Measurements from ENCODE around the gene GGN.
"Not testable (repeated sequence)": the region's sequence is repeated elsewhere in the genome, so short reads cannot be mapped to it uniquely, and the experiment has no call there.

The GGN gene

GRCh38 chr19:38386300-38386970 lies 1.4 kb downstream of the GGN start:
- DNase-seq: no peak

DNA sequence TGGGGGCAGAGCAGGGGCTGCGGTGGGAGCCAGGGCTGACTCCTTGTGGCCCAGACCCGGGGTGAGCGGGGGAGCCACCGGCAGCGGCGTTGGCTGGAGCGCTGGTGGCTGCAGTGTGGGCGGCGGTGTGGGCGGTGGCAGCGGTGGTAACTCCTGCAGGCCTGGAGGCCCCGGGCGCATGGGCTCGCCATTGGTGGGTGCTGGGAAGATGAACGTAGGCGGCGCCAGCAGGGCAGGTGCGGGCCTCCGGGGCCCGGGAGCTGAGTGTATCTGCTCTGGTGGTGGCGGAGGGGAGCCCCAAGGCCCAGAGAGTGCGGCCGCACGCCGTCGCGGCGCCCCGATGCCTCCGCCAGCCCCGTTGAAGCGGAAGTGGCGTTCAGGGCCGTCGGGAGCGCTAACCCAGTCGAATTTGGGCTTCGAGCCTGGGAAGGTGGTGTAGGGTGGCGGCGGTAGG lies 2.0 kb downstream of the GGN start:
- DNase-seq: no peak

DNA sequence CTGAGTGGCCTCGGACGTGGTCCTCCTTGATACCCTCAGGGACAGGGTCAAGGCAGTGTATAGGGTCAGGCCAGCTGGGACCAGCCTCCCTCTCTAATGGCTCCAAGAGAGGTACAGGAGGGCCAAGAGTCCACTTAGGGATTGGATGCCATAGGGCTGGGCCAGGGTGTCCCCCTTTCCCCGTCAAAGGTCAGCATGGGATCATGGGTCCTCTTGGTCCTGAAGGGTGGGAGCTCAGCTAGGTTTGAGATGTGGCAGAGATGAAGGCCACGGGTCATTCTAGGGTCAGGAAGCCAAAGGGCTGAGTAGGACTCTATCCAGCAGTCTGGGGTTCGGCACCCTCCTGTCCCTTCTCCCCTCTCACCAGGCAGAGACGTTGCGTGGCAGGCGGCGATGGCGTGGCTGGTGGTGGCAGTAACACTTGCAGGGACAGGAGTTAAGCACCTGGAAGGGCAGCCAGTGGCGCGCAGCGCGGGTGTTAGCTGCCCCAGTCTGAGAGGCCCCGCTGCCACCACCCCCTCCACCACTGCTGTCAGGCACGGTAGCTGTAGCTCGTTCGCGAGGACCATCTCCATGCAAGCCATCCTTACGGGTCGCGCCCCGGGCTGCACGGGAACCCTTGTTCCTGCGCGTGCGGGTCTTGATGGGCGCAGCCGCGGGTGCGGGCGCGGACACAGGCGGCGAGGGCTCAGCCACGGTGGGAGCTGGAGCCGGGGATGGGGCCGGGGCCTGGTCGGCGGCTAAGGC lies 2.6 kb downstream of the GGN start:
- DNase-seq: no peak

DNA sequence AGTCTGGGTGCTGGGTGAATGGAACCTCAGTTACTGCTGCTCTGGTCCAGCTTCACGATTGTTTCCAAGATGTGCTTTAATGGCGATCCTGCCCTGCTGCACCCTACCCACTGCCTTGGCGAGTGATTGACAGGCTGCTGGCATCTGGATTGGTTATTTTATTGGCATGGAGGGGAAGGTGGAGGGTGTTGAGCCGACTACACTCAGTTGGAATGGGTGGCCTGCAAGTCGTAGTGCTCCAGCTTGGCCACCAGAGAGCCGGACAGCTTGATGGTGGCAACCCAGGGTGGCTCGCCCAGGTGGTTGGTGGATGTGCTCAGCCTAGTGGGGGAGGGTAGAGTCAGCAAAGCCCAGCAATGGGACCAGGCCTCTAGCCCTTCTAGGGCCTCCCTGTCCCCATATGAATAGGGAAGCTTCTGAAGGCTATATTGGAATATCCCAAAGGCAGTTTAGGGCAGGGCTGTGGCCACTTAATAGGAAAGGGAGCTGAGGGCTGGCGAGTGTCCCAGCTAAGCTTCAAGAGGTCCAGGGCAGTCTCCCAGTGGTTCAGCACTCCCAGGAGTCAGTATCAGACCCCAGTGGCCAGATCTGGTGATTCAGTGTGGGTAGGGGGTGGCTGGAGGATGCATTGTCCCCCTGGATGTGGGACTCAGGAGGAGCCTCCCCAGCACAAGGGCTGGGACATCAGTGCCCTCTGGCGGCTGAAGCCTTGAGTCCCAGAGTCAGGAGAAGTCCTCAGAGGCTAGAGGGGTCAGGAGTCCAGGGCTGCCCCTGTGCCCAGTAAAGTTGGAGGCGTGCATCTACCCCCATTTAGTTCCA lies 3.4 kb downstream of the GGN start:
- DNase-seq: no peak

DNA sequence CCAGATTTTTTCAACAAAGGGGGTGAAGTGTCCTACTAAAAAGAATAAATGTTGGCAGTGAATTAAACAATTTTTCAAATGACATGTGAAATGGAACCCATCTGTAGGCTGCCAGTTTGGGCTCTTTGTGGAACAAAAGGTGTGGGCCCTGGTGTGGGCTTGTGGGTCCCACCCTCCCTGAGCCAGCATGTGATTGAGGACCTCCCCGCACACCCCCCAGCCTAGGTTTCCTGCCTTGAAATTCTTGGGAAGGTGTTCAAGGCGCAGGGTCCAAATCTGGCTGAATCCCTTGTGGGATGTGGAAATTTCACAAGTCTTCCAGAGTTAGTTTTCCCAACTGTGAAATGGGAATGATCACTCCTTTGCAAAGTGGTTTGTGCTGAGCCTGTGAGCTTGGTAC lies 4.1 kb downstream of the GGN start:
- no peak for DNase-seq

GRCh38 chr19:38383184-38383583 lies 4.7 kb downstream of the GGN start:
- no peak for DNase-seq

DNA sequence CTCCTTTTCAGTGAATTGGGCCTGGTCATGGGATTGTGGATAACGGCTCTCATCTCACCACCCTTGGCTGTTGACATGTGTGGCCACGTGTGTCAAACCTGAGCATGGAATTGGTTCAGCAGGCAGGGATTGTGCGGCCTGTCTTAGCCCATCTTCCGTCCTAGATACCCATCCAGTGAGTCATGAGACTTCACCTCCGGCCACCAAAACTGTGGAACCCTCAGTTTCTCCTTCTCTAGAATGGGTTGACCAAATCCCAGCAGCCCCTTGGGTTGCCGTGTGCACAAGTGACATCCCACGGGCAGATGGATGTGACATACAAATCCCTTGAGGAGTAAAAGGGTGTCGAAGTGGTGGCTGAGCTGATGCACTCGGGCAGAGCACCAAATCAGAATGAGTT lies 6.7 kb downstream of the GGN start:
- DNase-seq: no peak

GRCh38 chr19:38378866-38379265 lies 9.0 kb downstream of the GGN start:
- DNase-seq: no peak

DNA sequence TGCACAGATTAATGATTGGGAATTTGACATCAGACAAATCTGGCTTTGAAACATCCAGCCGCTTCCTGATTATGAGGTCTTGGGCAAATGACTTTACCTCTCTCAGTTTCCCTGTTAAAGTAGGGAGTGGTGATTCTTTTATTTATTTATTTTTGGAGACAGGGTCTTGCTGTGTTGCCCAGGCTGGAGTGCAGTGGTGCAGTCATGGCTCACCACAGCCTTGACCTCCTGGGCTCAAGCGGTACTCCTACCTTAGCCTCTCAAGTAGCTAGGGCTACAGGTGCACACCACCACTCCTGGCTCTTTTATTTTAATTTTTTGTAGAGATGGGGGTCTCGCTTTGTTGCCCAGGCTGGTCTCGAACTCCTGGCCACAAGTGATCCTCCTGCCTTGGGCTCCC lies 10.8 kb downstream of the GGN start:
- no peak for DNase-seq

- DNase-seq: no peak
These were observed 11.3 kb downstream of the GGN start for GRCh38 chr19:38376576-38376975.

- no peak for DNase-seq
These were observed 12.1 kb downstream of the GGN start for GRCh38 chr19:38375748-38376147.

GRCh38 chr19:38375098-38375493 lies 12.7 kb downstream of the GGN start:
- DNase-seq: no peak

- DNase-seq: peak; percentile 94
These were observed 13.3 kb downstream of the GGN start, which contains the start of gene PSMD8 for GRCh38 chr19:38374332-38375097. PSMD8 (plus strand) TSS chr19:38374571; CDS start chr19:38374602, 31 bp downstream.

DNA sequence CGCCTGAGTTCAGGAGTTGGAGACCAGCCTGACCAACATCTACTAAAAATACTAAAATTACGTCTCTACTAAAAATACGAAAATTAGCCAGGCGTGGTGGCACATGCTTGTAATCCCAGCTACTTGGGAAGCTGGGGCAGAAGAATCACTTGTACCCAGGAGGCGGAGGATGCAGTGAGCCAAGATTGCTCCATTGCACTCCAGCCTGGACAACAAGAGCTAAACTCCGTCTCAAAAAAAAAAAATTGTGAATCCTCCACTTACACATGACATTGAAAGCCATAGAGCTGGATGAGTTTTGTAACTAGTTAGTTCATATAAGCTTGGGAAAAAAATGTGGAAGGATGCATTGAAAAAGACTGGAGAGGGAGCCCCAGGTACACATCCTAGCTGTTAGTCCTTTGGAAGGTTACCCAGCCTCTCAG lies 13.9 kb downstream of the GGN start:
- DNase-seq: no peak

DNA sequence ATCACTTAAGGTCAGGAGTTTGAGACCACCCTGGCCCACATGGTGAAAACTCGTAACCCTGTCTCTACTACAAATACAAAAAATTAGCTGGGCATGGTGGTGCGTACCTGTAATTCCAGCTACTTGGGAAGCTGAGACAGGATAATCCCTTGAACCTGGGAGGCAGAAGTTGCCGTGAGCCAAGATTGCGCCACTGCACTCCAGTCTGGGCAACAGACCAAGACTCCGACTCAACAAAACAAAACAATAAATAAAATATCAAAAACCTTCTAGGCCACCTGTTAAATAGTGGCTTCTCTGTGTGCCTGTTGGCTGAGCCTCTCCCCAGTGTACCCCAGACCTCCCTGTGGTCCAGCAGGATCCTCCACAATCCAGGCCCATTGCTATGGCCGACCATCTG lies 16.8 kb downstream of the GGN start:
- DNase-seq: no peak

DNA sequence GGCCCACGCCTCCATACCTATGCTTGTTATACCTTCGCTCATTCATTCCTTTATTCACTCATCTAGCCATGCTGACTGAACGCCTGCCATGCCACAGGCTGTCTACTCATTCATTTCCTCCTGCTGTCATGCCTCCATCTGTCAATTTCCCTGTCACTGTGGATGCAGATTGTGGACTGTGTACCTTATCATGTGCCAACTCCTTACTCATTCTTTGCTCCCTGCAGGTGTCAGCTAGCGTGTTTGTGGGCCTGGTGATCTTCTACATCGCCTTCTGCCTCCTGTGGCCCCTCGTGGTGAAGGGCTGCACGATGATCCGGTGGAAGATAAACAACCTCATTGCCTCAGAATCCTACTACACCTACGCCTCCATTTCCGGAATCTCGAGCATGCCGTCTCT lies 17.5 kb downstream of the GGN start:
- no peak for DNase-seq

DNA sequence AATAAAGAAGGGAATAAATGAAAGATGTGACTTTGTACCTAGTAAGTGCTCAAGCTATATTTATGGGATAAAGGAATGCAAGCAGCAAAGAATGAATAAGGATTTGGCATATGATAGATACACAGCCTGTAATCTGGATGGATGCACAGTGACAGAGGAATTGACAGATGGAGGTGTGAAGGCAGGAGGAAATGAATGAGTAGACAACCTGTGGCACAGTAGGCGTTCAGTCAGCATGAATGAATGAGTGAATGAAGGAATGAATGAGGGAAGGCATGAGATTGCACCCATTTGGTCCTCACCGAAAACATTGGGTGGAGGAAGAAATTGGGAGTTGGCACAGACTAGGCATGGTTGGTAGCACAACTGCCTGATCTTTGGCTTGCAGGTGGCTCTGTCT lies 18.2 kb downstream of the GGN start:
- no peak for DNase-seq

- no peak for DNase-seq
These were observed 20.8 kb downstream of the GGN start for GRCh38 chr19:38367041-38367440.

- DNase-seq: not testable (repeated sequence)
These were observed 24.7 kb downstream of the GGN start for GRCh38 chr19:38362946-38363688.

DNA sequence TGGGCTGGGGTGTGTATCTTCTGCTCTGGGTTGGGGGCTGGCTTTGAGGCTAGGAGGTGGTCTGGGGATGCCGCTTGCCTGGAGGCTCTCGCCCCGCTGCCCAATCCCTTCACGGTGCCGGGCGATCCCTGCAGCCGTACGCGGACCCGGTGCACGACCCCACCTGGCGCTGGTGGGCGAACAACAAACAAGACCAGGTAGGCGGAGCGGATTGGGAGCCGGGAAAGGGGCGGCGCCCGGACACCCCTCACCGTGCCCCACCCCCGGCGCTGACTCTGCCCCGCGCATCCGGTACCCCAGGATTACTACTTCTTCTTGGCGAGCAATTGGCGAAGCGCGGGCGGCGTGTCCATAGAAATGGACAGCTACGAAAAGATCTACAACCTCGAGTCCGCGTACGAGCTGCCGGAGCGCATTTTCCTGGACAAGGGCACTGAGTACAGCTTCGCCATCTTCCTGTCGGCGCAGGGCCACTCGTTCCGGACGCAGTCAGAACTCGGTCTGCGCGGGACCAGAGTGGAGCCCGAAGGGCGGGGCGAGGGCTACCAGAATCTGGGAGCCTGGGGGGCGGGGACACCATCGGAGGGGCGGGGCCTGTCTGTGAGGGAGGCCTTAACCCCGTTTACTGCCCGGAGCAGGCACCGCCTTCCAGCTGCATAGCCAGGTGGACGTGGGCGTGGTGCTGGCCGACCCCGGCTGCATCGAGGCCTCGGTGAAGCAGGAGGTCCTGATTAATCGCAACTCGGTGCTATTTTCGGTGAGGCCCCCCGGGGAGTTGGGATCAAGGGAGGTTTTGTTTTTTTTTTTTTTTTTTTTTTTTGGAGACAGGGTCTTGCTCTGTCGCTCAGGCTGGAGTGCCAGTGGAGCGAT lies 25.5 kb downstream of the GGN start:
- no peak for DNase-seq

GRCh38 chr19:38361633-38362075 lies 26.2 kb downstream of the GGN start:
- no peak for DNase-seq
